ENCODE measurements around the gene LSM4. TPM values are rescaled to one million over a fixed set of nuclear protein-coding genes. Genes with fewer than 3 reads are reported as not detected.

Gene LSM4
- total RNA-seq, 1 donor from 2014 or later: 440 TPM

DNA sequence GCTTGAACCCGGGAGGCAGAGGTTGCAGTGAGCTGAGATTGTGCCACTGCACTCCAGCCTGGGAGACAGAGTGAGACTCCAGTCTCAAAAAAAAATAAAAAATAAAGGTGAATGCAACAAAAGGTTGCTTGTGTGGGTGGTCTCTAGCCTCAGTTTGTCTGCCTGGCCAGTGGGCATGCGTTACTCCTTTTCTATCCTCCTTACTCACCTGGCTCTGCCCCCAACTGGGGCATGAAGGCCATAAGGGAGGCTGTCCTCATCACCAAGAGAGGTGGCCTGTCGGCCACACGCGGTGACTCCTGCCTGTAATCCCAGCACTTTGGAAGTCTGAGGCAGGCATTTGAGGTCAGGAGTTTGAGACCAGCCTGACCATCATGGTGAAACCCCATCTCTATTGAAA lies 39.5 kb downstream of the LSM4 start:
- Mint-ChIP-seq H3K27ac (no peak overlapping the region), H3K36me3 (peaks cover 11% of the 10 kb centered on the region), H3K9me3 (peaks cover 4% of the 10 kb centered on the region), H3K4me3 (peak overlapping the region; percentile 46), H3K4me1 (peaks cover 46% of the 10 kb centered on the region), H3K27me3 (ENCODE audit: insufficient read depth, low read depth) (peaks cover 23% of the 10 kb centered on the region)
- Histone ChIP-seq H4K20me1 (ENCODE audit: low read depth) (peaks cover 24% of the 10 kb centered on the region), H3K4me1 (peaks cover 8% of the 10 kb centered on the region), H3K9me3 (ENCODE audit: low read depth) (no peaks in the 10 kb centered on the region), H3K79me2 (ENCODE audit: low read depth) (peaks cover 29% of the 10 kb centered on the region), H2AFZ (replicated peaks) (no peak overlapping the region), H3K4me3 (no peak overlapping the region), H3K27ac (no peak overlapping the region), H3F3A (ENCODE audit: low read depth) (peaks cover 64% of the 10 kb centered on the region), H3K4me2 (no peak overlapping the region), H3K36me3 (no peaks in the 10 kb centered on the region), H3K27me3 (no peaks in the 10 kb centered on the region), H3K9ac (no peak overlapping the region)
- no peak for DNase-seq (ENCODE audit: low spot score)
- TF ChIP-seq EZH2 (IDR thresholded peaks at IDR 0.05) (no peak), EZH2phosphoT487 (IDR thresholded peaks at IDR 0.05) (no peak)
- TF ChIP-seq, protein P1, sequence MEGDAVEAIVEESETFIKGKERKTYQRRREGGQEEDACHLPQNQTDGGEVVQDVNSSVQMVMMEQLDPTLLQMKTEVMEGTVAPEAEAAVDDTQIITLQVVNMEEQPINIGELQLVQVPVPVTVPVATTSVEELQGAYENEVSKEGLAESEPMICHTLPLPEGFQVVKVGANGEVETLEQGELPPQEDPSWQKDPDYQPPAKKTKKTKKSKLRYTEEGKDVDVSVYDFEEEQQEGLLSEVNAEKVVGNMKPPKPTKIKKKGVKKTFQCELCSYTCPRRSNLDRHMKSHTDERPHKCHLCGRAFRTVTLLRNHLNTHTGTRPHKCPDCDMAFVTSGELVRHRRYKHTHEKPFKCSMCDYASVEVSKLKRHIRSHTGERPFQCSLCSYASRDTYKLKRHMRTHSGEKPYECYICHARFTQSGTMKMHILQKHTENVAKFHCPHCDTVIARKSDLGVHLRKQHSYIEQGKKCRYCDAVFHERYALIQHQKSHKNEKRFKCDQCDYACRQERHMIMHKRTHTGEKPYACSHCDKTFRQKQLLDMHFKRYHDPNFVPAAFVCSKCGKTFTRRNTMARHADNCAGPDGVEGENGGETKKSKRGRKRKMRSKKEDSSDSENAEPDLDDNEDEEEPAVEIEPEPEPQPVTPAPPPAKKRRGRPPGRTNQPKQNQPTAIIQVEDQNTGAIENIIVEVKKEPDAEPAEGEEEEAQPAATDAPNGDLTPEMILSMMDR (IDR thresholded peaks at IDR 0.05): no peak

- Mint-ChIP-seq H3K27ac (peak overlapping the region; percentile 98), H3K4me3 (peak overlapping the region; percentile 88), H3K27me3 (ENCODE audit: insufficient read depth, low read depth) (peaks cover 24% of the 10 kb centered on the region), H3K4me1 (peaks cover 47% of the 10 kb centered on the region), H3K9me3 (peaks cover 4% of the 10 kb centered on the region), H3K36me3 (peaks cover 11% of the 10 kb centered on the region)
- Histone ChIP-seq H3K9me3 (ENCODE audit: low read depth) (no peaks in the 10 kb centered on the region), H3K36me3 (no peaks in the 10 kb centered on the region), H4K20me1 (ENCODE audit: low read depth) (peaks cover 30% of the 10 kb centered on the region), H3F3A (ENCODE audit: low read depth) (peaks cover 63% of the 10 kb centered on the region), H3K4me1 (peaks cover 4% of the 10 kb centered on the region), H2AFZ (replicated peaks) (no peak overlapping the region), H3K79me2 (ENCODE audit: low read depth) (peaks cover 35% of the 10 kb centered on the region), H3K27ac (peak overlapping the region; percentile 99), H3K9ac (no peak overlapping the region), H3K4me2 (peak overlapping the region; percentile 83), H3K4me3 (peak overlapping the region; percentile 64), H3K27me3 (no peaks in the 10 kb centered on the region)
- TF ChIP-seq EZH2 (IDR thresholded peaks at IDR 0.05): no peak
- TF ChIP-seq, protein P1 (IDR thresholded peaks at IDR 0.05): no peak
- no peak for TF ChIP-seq EZH2phosphoT487 (IDR thresholded peaks at IDR 0.05)
- DNase-seq (ENCODE audit: low spot score): no peak
Measured at GRCh38 chr19:18282788-18283141, 40.1 kb downstream of the LSM4 start.

- DNase-seq (ENCODE audit: low spot score): peak; percentile 21
- Histone ChIP-seq H3K27me3 (no peaks in the 10 kb centered on the region), H3K9ac (peak overlapping the region; percentile 72), H3K4me2 (peak overlapping the region; percentile 83), H3K79me2 (ENCODE audit: low read depth) (peaks cover 40% of the 10 kb centered on the region), H2AFZ (replicated peaks) (no peak overlapping the region), H4K20me1 (ENCODE audit: low read depth) (peaks cover 33% of the 10 kb centered on the region), H3K4me1 (no peaks in the 10 kb centered on the region), H3F3A (ENCODE audit: low read depth) (peaks cover 57% of the 10 kb centered on the region), H3K9me3 (ENCODE audit: low read depth) (no peaks in the 10 kb centered on the region), H3K27ac (peak overlapping the region; percentile 99), H3K4me3 (peak overlapping the region; percentile 64), H3K36me3 (no peaks in the 10 kb centered on the region)
- H3K9me3 Mint-ChIP-seq: peaks cover 4% of the 10 kb centered on the region
- peaks cover 41% of the 10 kb centered on the region for H3K4me1 Mint-ChIP-seq
- H3K4me3 Mint-ChIP-seq: peak overlapping the region; percentile 88
- no peak for TF ChIP-seq EZH2 (IDR thresholded peaks at IDR 0.05)
- TF ChIP-seq EZH2phosphoT487 (IDR thresholded peaks at IDR 0.05): no peak
- TF ChIP-seq, protein P1 (IDR thresholded peaks at IDR 0.05): no peak
- peaks cover 24% of the 10 kb centered on the region for H3K27me3 Mint-ChIP-seq (ENCODE audit: insufficient read depth, low read depth)
- H3K36me3 Mint-ChIP-seq: peaks cover 11% of the 10 kb centered on the region
- peak overlapping the region; percentile 98 for H3K27ac Mint-ChIP-seq
Measured at GRCh38 chr19:18282021-18282787, 40.7 kb downstream of the LSM4 start.

Measured in neural progenitor cell (in vitro differentiated cells).